Measurements from ENCODE around the gene CMYA5. TPM values are rescaled to one million over a fixed set of nuclear protein-coding genes. Genes with fewer than 3 reads are reported as not detected.

Gene CMYA5
- total RNA-seq, 1 donor from 2014 or later: 0.36 TPM

- Mint-ChIP-seq H3K36me3 (ENCODE audit: low read depth, unreplicated experiment) (no peaks in the 10 kb centered on the region), H3K27me3 (ENCODE audit: unreplicated experiment) (no peaks in the 10 kb centered on the region), H3K9me3 (ENCODE audit: unreplicated experiment) (no peaks in the 10 kb centered on the region), H3K27ac (ENCODE audit: unreplicated experiment) (no peak overlapping the region), H3K4me1 (ENCODE audit: unreplicated experiment) (no peaks in the 10 kb centered on the region), H3K4me3 (ENCODE audit: unreplicated experiment) (no peak overlapping the region)
- no peak for DNase-seq (ENCODE audit: low spot score)
- no peak for TF ChIP-seq CTCF (IDR thresholded peaks at IDR 0.05; ENCODE audit: unreplicated experiment)
These were observed 47.2 kb downstream of the CMYA5 start for GRCh38 chr5:79736528-79737514.

- H3K27me3 Mint-ChIP-seq (ENCODE audit: unreplicated experiment): no peaks in the 10 kb centered on the region
- no peaks in the 10 kb centered on the region for H3K4me1 Mint-ChIP-seq (ENCODE audit: unreplicated experiment)
- H3K27ac Mint-ChIP-seq (ENCODE audit: unreplicated experiment): no peak overlapping the region
- H3K4me3 Mint-ChIP-seq (ENCODE audit: unreplicated experiment): no peak overlapping the region
- H3K36me3 Mint-ChIP-seq (ENCODE audit: low read depth, unreplicated experiment): no peaks in the 10 kb centered on the region
- no peak for TF ChIP-seq CTCF (IDR thresholded peaks at IDR 0.05; ENCODE audit: unreplicated experiment)
- no peak for DNase-seq (ENCODE audit: low spot score)
- no peaks in the 10 kb centered on the region for H3K9me3 Mint-ChIP-seq (ENCODE audit: unreplicated experiment)
These were observed 48.7 kb downstream of the CMYA5 start for GRCh38 chr5:79738349-79738748.

- no peak for DNase-seq (ENCODE audit: low spot score)
- H3K9me3 Mint-ChIP-seq (ENCODE audit: unreplicated experiment): no peaks in the 10 kb centered on the region
- no peaks in the 10 kb centered on the region for H3K27me3 Mint-ChIP-seq (ENCODE audit: unreplicated experiment)
- H3K4me1 Mint-ChIP-seq (ENCODE audit: unreplicated experiment): no peaks in the 10 kb centered on the region
- no peak overlapping the region for H3K27ac Mint-ChIP-seq (ENCODE audit: unreplicated experiment)
- no peaks in the 10 kb centered on the region for H3K36me3 Mint-ChIP-seq (ENCODE audit: low read depth, unreplicated experiment)
- TF ChIP-seq CTCF (IDR thresholded peaks at IDR 0.05; ENCODE audit: unreplicated experiment): no peak
- no peak overlapping the region for H3K4me3 Mint-ChIP-seq (ENCODE audit: unreplicated experiment)
These were observed 53.0 kb downstream of the CMYA5 start for GRCh38 chr5:79742549-79743136.

- Mint-ChIP-seq H3K9me3 (ENCODE audit: unreplicated experiment) (no peaks in the 10 kb centered on the region), H3K4me3 (ENCODE audit: unreplicated experiment) (no peak overlapping the region), H3K4me1 (ENCODE audit: unreplicated experiment) (no peaks in the 10 kb centered on the region), H3K27ac (ENCODE audit: unreplicated experiment) (no peak overlapping the region), H3K36me3 (ENCODE audit: low read depth, unreplicated experiment) (no peaks in the 10 kb centered on the region), H3K27me3 (ENCODE audit: unreplicated experiment) (no peaks in the 10 kb centered on the region)
- no peak for DNase-seq (ENCODE audit: low spot score)
- no peak for TF ChIP-seq CTCF (IDR thresholded peaks at IDR 0.05; ENCODE audit: unreplicated experiment)
These were observed 54.4 kb downstream of the CMYA5 start for GRCh38 chr5:79743846-79744605.

All from endothelial cell (in vitro differentiated cells).